ENCODE data around the gene RASGRF1. TPM values are rescaled to one million over a fixed set of nuclear protein-coding genes. Genes with fewer than 3 reads are reported as not detected.

RASGRF1 gene
- total RNA-seq, 4 donors from 2014 or later: 0.13 to 0.23 TPM; not detected in 2

- WGBS, 2 donors (ENCODE audit: low coverage in 1 of 2): no CpG with 5 or more reads among the region's 6 CpGs
- H3K27ac ChIP-seq: no peak overlapping the region
- no peaks in the 10 kb centered on the region for H3K36me3 ChIP-seq
- ATAC-seq: no peak
- H3K4me1 ChIP-seq: no peaks in the 10 kb centered on the region
- TF ChIP-seq POLR2AphosphoS5 (IDR thresholded peaks at IDR 0.05) (no peak), CTCF (IDR thresholded peaks at IDR 0.05) (no peak), EP300 (IDR thresholded peaks at IDR 0.05) (no peak), POLR2A (IDR thresholded peaks at IDR 0.05) (no peak)
- H3K27me3 ChIP-seq: peaks cover 31% of the 10 kb centered on the region
- no peak overlapping the region for H3K4me3 ChIP-seq
- H3K9me3 ChIP-seq: no peaks in the 10 kb centered on the region
These were observed 33.5 kb downstream of the RASGRF1 start for GRCh38 chr15:79057050-79057449.

GRCh38 chr15:79054350-79054749, 36.2 kb downstream of the RASGRF1 start:
- TF ChIP-seq POLR2AphosphoS5 (IDR thresholded peaks at IDR 0.05) (no peak), CTCF (IDR thresholded peaks at IDR 0.05) (no peak), EP300 (IDR thresholded peaks at IDR 0.05) (no peak), POLR2A (IDR thresholded peaks at IDR 0.05) (no peak)
- peaks cover 31% of the 10 kb centered on the region for H3K27me3 ChIP-seq
- H3K36me3 ChIP-seq: no peaks in the 10 kb centered on the region
- no peak overlapping the region for H3K4me3 ChIP-seq
- no peaks in the 10 kb centered on the region for H3K9me3 ChIP-seq
- WGBS, 2 donors (ENCODE audit: low coverage in 1 of 2): 63 to 65% methylated on average over 2 of the region's 3 CpGs
- no peak overlapping the region for H3K27ac ChIP-seq
- H3K4me1 ChIP-seq: no peaks in the 10 kb centered on the region
- no peak for ATAC-seq

- no peak for ATAC-seq
- 69 to 83% methylated on average over 1 to 2 of the region's 2 CpGs for WGBS, 2 donors (ENCODE audit: low coverage in 1 of 2)
These were observed 36.7 kb downstream of the RASGRF1 start for GRCh38 chr15:79053894-79054293.

GRCh38 chr15:79051941-79052731, 38.4 kb downstream of the RASGRF1 start:
- no peak for ATAC-seq
- Histone ChIP-seq H3K27me3 (peaks cover 14% of the 10 kb centered on the region), H3K4me3 (no peak overlapping the region), H3K4me1 (no peaks in the 10 kb centered on the region), H3K36me3 (no peaks in the 10 kb centered on the region), H3K9me3 (no peaks in the 10 kb centered on the region), H3K27ac (no peak overlapping the region)
- 20 to 79% methylated on average over 1 to 3 of the region's 3 CpGs for WGBS, 2 donors (ENCODE audit: low coverage in 1 of 2)
- TF ChIP-seq CTCF (IDR thresholded peaks at IDR 0.05): no peak
- TF ChIP-seq EP300 (IDR thresholded peaks at IDR 0.05): no peak

More at GRCh38 chr15:79053894-79054293, 36.7 kb downstream of the RASGRF1 start:
- H3K36me3 ChIP-seq: no peaks in the 10 kb centered on the region
- H3K4me1 ChIP-seq: no peaks in the 10 kb centered on the region
- no peak overlapping the region for H3K4me3 ChIP-seq
- no peak overlapping the region for H3K27ac ChIP-seq
- H3K27me3 ChIP-seq: peaks cover 31% of the 10 kb centered on the region
- TF ChIP-seq POLR2A (IDR thresholded peaks at IDR 0.05) (no peak), CTCF (IDR thresholded peaks at IDR 0.05) (no peak), EP300 (IDR thresholded peaks at IDR 0.05) (no peak), POLR2AphosphoS5 (IDR thresholded peaks at IDR 0.05) (no peak)
- H3K9me3 ChIP-seq: no peaks in the 10 kb centered on the region

GRCh38 chr15:79051029-79051428, 39.6 kb downstream of the RASGRF1 start:
- Histone ChIP-seq H3K27me3 (peaks cover 3% of the 10 kb centered on the region), H3K36me3 (no peaks in the 10 kb centered on the region), H3K4me1 (no peaks in the 10 kb centered on the region), H3K27ac (no peak overlapping the region), H3K9me3 (no peaks in the 10 kb centered on the region), H3K4me3 (no peak overlapping the region)
- no peak for ATAC-seq
- TF ChIP-seq CTCF (IDR thresholded peaks at IDR 0.05): no peak
- TF ChIP-seq EP300 (IDR thresholded peaks at IDR 0.05): no peak
- TF ChIP-seq POLR2AphosphoS5 (IDR thresholded peaks at IDR 0.05): no peak
- TF ChIP-seq POLR2A (IDR thresholded peaks at IDR 0.05): no peak
- WGBS, 2 donors (ENCODE audit: low coverage in 1 of 2): 53% methylated on average over 4 of the region's 6 CpGs; no CpG with 5 or more reads in 1 of the 2 donors
